GM21360 (cell line): Measurements from ENCODE around the gene TRIO.

Experiments used
- ATAC-seq: cut with Tn5 transposase; IDR thresholded peaks from one replicate; pipeline ENCODE4 v1.9.1; 2021; ENCODE audit warnings: mild to moderate bottlenecking, moderate library complexity; ENCODE audit not compliant: unreplicated experiment

Gene TRIO

DNA sequence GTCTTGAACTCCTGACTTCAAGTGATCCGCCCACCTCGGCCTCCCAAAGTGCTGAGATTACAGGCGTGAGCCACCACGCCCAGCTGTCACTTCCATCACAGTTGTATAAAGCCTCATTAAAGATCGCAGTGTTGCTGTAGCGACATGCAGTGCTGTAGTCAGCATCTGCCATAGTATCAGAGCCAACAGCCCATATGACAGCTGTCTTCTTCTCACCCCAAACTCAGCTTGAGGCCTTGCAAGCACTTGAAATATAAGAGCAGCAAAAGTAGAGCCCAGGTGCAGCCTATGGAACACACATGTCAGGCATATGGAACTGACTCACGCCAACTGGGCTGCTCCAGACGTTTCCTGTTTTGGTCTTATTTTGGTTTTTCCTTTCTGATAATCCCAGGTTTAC is 167.8 kb downstream of the TRIO start:
- no peak for ATAC-seq

DNA sequence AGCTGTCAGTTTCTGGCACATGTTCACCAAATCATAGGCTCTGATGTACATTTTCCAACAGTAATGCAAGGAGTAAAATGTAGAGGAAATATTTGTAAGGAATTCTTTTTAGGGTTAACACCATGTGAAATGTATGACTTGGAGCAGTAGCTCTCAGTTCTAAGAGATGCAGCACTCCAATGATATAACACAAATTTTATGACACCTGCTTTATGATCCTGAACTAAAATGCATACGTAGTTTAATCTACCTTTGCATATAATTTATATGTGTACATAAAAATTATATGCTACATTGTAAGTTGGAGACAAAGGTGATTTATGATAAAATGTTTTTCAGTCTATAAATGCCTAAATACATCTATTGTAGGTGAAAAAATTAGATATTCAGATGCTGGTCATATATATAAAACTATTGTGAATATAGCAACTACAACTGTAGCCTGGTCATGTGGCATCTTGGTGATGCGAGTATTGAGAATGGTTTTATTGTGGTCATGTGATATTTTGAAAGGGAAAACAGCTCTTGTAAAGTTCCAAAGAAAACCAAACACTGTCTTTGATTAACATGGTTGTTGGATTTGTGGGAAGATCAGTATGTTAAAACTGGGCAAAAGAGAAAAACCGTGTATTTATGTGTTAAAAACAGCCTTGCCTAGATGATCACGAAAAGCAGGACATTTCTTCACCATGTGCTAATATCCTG is 171.0 kb downstream of the TRIO start:
- no peak for ATAC-seq

DNA sequence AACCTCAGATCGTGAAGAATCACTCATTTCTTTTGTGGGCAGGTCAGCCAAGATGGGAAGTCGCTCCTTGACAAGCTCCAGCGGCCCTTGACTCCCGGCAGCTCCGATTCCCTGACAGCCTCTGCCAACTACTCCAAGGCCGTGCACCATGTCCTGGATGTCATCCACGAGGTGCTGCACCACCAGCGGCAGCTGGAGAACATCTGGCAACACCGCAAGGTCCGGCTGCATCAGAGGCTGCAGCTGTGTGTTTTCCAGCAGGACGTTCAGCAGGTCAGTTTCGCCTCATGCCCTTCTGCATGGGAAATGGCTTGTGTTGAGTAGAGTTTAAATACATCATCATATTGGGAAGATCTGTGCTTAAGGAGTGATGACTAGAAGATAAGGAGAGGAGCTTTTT is 173.3 kb downstream of the TRIO start:
- ATAC-seq: no peak

DNA sequence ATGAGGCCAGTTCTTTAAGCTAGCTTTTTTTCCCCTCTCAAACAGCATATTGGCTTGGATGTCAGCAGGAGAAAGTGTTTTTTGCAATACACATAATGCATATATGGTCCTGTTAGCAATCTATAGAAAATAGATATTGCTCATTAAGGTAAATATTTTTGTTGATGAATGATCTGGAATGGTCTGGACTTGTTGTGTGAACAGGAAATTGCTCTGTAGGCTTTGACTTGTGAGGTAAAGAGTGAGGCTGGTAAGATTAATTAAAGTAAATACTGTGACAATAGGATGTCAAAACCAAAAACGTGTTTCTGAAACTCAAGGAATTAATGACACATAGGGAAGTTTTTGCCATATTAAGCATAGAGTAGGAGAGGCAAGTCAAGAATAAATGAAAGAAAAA is 176.0 kb downstream of the TRIO start:
- no peak for ATAC-seq

DNA sequence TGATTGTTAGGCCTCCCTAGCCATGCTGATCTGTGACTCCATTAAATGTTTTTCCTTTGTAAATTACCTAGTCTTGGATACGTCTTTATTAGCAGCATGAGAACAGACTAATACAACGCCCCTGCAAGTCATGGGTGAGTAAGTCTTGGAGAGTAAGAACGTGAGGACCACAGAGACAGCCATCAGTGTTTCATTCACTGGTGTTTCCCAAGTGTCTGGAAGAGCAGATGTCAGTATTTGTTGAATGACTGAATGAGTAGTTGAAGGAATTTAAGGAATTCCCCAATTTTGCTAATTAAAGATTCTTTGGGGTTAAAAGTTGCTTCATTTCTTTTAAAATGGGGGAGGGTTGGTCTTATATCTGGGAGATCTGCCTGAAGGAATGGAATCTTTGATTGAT is 178.8 kb downstream of the TRIO start:
- no peak for ATAC-seq

DNA sequence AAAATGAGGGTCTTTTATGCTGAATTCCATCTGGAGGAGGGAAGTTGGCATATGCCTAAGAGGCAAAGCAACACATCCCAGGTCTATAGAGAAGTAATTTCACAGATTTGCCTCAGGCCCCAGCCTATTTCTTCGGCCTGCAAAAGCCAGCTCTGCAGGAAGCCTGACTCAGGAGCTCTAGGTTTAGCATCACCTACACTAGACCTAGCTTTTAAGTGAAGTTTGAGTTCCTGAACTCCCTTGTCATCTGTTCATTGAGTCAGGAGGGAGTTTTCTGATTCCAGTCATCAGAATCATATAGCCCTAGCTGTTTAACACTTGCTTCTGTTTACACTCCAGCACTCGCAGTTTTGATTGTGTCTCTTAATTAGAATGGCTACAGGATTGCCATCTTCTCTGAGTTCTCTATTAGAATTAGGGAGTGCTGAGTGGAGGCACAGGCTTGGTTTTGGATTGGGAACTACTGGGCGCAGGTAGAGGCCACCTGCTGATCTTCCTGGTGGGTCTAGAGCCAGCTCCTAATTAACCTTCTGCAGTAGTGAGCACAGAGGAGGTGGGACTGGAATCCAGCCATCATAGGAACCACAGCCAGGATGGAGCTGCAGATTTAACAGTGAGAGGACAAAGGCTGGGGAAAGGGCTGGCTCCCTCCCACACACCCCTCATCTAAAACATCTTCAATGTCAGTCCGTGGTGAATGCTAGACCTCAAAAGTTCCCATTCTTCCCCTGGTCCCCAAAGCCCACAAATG is 179.5 kb downstream of the TRIO start:
- no peak for ATAC-seq

DNA sequence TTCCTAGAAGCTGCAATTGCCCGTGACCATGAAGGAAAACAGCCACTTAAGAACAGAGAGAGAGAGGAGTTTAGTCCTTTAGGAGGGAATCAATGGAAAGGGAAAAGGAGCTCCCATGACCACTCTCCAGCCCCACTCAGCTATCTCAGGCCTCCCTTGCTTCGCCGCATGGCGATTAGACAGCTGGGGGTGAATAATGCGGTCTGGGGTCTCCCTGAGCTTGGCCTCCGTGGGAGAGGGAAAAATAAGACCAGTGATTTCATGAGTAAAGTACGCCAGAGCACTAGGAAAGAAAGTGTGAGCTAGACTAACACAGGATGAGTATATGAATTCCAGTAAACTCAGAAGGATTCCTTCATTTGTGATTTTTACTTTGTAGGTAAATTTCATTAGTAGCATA is 180.3 kb downstream of the TRIO start:
- no peak for ATAC-seq

DNA sequence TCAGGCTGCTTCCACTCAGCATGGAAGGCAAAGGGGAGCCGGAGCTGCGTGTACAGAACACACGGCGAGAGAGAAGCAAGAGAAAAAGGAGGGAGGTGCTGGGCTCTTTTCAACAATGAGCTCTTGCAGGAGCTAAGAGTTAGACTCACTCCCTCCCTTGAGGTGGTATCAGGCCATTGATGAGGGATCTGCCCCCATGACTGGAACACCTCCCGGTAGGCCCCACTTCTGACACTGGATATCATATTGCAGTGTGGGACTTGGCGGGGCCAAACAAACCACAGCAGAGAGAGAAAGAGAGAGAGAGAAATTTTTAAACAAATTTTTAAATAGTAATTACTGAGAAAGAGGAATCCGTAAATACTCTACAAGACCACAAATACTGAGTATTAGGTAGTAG is 182.2 kb downstream of the TRIO start:
- no peak for ATAC-seq

DNA sequence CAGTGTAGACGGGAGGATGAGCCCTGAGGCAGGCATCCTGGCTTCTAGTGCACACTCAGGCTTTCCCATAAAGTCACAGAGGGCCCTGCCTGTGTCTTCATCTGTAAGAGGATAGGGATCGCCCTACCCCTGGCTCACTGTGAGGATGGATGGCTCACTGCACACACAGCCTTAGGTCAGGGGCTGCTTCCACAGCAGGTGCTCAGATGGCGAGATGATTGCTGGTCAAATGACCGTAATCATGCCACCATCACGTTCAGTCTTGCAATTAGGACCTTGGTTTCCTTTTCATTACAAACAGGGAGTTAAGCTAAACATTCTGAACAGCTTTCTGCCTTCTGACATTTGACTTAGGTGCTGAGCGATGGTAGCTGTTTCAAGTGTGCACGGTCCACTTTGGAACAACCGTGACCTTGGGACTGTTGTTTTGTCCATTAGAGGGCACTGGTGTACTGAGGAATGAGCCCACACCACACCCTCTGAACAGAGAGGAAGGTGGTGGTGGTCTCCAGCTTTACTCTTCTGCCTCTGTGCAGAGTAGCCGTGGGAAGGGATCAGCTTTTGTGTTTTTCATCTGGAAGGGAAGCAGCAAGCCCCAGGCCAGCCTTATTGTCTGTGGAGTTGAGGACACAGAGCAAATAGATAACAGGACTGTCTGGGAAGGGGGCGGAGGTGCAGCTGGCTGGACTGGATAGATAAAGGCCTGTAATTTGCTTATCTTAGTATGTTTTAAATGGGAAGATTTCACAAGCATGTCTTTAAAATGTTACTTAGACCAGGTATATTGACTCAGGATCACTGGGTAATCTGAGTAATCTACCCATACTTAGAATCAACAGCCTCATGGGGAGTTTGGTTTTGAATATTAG is 183.1 kb downstream of the TRIO start:
- no peak for ATAC-seq

DNA sequence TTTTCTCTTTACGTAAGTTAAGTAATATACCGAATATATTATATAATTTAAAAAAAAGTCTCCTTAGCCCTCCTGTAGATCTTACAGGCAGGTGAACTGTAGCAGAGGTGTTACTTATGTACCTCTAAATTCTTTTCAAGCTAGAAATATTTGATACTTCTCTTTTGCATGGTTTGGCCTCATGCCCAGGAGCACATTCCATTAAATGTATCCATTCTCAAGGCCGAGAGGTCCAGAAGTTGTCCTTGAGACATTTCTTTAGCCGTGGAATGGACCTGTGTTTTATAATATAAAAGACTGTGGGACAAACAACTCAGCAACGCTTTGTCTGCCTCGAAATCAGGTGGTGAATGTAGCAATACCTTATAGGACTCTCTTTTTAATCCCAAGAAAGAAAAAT is 184.5 kb downstream of the TRIO start:
- ATAC-seq: no peak

DNA sequence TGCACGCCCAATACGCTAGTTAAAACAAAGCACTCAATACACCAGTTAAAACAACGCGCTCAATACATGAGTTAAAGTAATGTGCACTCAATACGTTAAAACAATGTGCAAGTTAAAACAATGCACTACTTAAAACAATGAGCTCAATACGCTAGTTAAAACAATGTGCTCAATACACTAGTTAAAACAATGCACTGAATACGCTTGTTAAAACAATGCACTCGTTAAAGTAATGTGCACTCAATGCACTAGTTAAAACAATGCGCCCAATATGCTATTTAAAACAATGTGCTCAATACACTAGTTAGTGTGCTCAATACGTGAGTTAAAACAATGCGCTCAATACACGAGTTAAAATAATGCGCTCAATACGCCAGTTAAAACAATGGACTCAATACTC is 185.0 kb downstream of the TRIO start:
- ATAC-seq: no peak

DNA sequence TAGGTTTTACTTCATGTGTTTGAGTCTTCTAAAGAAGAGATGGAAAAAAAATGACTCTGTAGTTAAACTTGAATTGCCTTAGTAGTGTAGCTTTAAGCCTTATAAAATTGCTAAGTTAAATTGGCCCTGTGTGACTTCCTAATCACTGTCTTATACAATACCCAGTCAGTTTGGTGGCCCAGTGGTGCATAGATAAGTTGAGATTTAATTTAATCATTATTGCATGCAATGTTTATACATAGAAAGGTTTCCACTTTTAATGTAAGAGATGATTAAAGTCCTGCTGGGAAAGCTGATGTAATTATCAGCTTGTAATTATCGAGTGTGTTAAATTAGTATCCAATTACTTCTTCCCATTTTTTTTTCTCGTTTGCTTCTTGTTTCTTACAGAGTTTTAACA is 187.1 kb downstream of the TRIO start:
- ATAC-seq: no peak

DNA sequence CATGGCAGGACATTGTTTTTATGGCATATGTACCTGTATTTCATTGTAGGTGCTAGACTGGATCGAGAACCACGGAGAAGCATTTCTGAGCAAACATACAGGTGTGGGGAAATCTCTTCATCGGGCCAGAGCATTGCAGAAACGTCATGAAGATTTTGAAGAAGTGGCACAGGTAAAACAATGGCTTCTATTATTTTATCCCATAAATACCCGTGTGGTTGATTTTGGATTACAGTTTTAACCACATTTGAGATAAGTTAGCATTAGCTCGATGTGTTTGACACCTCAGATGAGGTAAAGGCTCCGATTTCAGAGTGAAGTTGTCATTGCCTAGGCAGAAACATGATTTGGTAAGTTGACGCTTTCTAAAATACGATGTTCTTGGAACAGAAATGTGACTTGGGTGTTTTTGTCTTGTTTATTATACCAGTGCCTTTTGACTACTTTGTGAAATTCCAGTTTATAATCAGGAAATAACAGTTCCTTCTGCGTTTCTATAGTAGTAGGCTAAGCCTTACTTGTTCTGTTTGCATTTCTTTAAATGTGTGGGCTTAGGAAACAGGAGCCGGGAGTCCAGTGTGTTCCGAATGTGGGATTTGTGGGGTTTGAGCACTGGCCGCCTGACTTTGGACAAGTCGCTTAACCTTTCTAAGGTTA is 187.7 kb downstream of the TRIO start:
- ATAC-seq: no peak

DNA sequence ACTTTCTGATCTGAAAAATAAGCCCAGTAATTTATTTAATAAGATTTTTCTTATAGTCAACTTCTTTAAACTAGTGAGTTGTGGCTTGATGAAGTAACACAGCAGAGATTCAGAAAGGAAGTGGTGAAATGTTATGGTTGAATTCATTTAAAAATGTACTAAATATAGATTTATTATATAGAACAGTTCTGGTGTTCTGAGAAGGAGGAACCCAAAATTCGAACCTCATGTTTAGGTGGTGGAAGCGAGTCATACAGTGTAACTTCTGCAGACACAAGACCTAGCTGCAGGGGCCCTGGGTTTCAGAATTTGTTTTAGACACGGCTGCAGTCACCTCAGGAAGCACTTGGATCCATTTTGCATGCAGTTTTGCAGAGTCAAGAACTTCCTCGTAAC is 188.2 kb downstream of the TRIO start:
- ATAC-seq: peak; percentile 88

DNA sequence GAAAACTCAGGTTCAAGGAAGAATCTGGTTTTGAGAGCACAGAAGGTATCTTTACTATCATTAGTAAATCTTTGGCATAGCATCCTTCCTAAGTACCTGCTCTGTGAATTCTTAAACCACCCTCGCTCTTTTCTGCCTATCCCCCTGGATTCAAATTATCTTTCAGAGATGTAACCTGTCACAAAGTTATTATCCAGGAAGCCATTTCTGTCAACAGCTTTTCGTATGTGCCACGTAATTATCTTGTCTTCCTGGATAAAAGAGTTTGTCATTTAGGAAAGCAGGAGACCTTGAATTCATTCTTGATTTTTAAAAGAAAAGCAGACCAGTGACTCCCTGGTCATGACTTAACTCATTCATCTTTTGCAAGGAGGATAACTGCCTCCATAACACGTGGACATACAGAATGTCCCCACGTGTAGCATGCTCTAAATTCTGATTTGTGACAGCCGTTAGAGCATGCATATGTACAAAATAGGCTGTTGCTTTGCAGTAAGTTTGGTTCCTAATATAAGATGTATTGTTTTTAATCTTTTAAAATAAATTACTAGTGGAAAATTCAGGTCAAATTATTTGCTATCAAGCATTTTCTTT is 189.0 kb downstream of the TRIO start:
- ATAC-seq: no peak

DNA sequence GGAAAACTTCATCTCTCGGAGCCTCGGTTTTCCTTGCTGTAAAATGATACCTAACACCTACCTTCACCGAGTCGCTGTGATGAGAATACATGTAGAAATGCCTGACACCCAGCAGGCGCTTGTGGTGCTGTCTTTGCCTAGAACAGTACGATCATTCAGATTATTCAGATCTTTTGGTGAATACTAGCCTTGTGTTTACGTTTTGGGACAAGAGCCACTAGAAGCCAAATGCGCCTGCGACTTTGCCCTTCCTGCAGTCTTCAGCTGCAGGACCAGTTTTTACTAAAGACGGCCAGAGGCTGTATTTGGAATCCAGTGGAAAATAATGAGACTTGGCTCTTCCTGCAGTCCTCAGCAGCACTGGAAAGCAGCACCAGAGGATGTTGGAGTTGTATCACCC is 189.6 kb downstream of the TRIO start:
- ATAC-seq: no peak

DNA sequence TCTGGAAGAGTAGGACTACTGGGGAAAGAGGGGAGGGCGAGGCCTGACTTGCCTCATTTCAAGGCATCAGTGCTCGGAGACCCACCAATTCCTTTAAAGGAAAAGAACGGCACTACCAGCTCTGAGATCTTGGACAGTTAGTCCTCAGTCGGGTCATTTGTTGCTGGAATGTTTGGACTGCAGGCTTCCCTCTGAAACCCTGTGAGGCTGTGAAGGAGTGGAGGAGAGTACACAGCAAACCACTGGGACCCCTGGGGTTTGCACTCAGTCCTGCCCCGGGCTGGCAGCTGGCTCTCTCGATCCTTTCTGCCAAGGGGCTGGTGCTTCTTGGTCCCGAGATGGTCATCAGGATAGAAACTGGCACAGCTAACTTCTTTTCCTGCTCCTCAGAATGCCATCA is 194.5 kb downstream of the TRIO start:
- ATAC-seq: no peak

DNA sequence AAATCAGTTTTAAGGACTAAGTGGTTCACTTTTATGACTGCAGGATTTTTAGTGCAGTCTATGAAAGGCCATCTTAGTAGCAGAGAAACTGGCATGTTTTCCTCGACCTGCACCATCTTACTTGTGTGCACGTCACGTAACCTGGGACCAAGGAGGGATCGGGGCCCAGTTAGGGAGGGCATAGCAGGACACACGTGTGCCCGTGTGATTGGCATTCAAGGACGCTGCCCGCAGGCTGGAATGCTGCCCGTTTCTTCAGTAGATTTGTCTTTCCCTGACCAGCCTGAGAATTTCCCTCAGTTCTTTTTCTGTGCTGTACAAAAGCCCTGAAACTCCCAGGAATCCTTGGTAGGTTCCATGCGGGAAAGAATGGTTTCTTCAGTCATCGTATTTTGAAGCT is 196.3 kb downstream of the TRIO start:
- ATAC-seq: no peak

DNA sequence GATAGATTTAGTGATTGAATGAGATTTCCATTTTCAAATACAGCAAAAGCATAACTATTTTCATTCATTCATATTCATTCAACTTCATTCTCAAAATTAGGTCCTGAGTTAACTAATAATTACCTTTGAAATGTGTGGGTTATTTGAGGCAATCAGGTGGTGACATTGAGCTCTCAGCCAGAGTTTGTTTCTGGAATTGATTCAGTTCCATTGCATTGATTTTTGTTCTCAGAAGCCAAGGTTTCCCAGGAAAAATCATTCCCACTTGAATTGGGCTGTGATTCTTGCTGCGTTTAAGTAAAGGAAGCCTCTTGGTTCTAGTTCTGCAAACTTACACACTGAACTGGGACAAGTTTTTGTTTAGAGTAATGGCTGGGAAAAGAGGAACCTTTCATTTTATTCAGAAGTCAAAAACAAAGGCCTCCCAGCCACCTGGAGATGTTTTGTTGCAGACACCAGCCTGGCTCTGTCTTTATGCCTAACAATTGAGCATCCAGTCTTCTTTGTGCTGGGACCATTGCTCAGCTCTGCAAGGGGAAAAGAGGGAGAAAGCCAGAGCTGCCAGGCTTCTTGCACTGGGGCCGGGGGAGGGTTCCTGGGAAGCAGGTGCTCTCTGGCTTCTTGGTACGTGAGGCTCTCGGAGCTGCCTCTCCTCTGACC is 198.6 kb downstream of the TRIO start:
- ATAC-seq: no peak

DNA sequence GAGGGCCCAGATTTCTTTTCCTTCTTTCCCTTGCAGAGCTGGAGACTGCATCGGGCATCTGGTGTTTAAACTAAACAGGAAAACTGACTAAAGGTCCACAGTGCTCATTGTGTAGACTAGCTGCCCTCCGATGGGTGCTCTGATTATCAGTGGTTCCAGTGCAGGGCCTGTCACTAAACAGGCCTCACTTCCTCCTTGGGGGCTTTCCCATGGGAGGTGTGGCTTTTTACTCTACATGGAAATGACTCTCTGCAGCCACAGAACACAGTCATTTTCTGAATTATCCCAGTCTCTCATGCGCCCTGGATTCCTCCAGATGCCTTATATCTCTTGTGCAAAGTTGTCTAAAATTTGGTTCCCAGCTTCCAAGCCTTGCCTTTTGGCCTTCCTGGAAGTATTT is 199.2 kb downstream of the TRIO start:
- ATAC-seq: peak; percentile 96
